HG02678 (cell line): ENCODE data around the gene HMCN2.

Experiments
- ATAC-seq: cut with Tn5 transposase; IDR thresholded peaks from one replicate; pipeline ENCODE4 v1.9.1; 2021; ENCODE audit warnings: mild to moderate bottlenecking, moderate library complexity; ENCODE audit not compliant: unreplicated experiment

The HMCN2 gene

GRCh38 chr9:130287736-130288135 is 22.2 kb downstream of the HMCN2 start:
- no peak for ATAC-seq

GRCh38 chr9:130288393-130288792 is 22.8 kb downstream of the HMCN2 start:
- no peak for ATAC-seq

DNA sequence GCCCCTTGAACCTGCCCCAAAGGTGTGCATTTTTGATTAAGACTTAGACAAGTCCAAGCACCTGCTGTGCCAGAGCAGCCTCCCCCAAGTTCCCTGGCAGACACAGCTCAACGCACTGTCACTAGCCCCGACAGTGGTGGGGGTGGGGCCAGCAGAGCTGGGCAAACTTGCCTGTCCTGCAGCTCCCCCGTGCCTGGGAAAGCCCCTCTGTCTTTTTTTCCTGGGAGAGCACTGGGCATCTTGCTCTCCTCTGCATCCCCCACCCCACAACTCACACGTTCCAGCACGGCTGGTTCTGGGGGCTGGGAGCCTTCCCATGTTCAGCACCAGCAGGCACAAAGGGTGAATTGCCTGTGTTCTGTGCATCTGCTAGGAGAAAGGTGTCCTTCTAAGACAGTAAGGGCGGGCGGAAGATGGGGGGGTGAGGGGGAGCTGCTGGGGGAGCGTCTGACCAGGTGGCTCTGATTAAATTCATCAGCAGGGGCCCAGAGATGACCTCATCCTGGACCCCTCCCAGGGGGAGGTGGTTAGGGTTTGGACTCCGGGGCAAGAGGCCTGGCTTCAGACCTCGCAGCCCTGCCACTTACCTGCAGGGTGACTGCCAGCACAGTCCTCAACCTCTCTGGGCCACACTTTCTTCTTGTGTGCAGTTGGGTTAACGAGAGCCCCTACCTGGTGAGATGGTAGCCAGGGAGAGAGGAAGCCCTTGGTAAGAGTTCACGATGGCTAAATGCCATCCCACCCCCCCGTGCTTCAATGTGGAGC is 23.5 kb downstream of the HMCN2 start:
- no peak for ATAC-seq

GRCh38 chr9:130289711-130290241 is 24.2 kb downstream of the HMCN2 start:
- ATAC-seq: no peak

DNA sequence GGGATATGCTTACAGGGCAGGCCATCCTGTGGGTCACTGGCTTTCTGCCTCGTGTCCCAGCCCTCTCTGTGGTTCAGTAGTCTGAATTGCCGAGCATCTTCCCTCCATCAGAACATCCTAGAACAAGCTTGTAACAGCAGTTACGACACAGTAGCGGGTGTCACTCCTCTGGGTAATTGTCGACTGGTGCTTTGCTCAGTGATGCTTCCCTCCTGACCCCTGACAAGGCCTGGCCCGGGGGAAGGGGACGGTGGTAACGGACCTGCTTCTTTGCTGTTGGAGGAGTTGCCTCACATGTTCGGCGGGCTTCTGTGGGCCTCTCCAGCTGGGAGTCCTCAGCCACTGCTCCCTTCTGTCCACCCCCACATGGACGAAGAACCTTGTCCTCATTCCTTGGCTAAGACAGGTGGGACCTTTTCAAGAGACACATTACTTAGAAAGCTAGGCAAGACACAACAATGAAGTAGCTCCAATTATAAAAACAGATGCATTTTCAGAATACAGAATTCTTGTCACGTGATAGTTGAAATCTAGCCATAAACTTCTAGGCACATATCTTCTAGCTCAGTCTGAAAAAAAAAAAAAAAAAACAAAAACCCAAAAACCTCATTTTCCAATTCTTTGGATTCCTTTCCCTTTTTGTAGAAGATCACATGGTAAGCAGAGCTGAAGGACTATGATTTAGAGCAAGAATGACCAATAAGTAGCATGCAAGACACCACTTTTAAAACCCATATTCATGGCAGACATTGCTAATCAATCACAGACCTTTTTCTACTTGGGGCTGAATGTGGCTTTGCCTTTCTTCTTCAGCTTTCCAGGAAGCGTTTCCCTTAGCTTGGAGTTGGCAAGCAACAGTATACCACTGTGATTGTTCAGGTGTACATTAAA is 25.0 kb downstream of the HMCN2 start:
- no peak for ATAC-seq

GRCh38 chr9:130291474-130291873 is 25.9 kb downstream of the HMCN2 start:
- ATAC-seq: no peak

DNA sequence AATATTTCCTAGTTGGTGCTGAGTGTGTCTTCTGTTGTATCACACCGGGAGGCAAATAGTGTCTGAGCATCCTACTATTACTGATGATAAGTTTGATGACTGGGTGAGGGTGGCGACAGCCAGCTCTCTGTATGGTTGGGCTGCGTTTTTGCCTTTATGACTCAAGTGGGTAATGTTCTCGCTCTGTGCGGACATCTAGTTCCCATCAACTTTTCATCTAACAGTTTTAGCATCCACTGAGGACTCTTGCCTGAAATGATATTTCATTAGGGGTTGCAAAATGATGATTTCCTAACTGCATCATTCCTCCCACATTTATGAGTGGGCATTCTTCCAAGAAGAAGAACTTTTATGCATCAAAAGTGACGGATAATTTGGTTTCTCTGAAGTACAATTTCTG is 26.5 kb downstream of the HMCN2 start:
- no peak for ATAC-seq

- ATAC-seq: no peak
These were observed 29.1 kb downstream of the HMCN2 start for GRCh38 chr9:130294664-130295063.

GRCh38 chr9:130295431-130295830 is 29.9 kb downstream of the HMCN2 start:
- ATAC-seq: no peak

DNA sequence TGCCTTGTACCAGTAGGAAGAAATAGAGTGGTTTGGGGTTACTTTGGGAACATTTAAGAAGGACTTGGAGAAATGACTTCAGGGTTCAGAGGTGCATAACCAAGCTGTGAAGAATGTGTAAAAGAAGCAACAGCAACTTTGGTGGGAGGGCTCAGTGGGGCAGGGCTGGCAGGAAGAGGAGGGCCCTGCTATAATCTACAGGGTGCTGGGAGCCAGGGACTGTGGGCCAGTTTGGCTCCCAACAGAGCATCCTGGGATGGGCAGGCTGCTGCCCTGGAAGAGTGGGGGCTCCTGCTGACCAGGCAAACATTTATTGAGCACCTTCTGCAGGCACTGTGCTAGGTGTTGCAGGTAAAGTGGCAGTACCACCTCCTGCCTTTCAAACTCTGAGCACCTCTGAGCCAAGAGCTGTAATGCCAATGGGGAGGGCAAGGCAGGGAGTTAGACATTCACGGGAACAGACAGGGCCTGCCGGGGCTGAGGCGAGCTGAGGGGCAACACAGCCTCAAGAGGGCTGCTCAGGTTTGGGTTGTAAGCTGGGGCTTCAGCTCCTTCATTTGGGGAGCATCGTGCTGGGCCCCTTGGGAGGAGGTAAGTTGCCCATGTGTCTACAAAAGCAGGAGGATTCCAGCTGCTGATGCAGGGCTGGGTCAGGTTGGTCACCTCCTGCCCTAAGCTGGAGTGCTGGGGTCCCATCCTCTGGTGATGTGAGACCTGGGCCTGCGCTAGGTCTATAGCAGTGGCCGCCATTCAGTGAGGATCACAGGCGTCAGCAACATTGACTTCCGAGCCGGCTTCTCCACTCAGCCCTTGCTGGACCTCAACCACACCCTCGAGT is 30.6 kb downstream of the HMCN2 start:
- no peak for ATAC-seq

- ATAC-seq: no peak
These were observed 31.2 kb downstream of the HMCN2 start for GRCh38 chr9:130296783-130297055.

DNA sequence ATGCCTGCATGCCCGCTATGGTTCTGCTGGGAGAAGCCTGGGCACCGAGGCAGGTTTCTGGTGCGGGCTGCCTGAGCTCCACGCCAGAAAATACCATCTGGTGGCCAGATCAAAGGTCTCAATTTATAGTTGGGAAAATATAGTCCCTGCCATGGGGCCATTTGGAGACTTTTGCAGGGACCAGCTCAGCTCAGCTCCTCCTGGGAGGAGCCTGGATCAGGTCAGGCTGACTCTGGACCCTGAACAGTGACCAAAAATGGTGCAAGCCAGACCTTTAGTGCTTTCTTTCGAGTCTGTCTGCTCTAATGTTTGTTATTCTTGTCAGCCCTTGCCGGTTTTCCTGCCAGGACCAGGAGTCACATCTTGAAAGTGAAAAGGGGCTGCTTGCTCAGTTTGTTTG is 31.8 kb downstream of the HMCN2 start:
- no peak for ATAC-seq

- ATAC-seq: no peak
These were observed 33.2 kb downstream of the HMCN2 start for GRCh38 chr9:130298662-130299279.

- no peak for ATAC-seq
These were observed 34.4 kb downstream of the HMCN2 start for GRCh38 chr9:130299785-130300615.

- ATAC-seq: no peak
These were observed 35.2 kb downstream of the HMCN2 start for GRCh38 chr9:130300739-130301138.

DNA sequence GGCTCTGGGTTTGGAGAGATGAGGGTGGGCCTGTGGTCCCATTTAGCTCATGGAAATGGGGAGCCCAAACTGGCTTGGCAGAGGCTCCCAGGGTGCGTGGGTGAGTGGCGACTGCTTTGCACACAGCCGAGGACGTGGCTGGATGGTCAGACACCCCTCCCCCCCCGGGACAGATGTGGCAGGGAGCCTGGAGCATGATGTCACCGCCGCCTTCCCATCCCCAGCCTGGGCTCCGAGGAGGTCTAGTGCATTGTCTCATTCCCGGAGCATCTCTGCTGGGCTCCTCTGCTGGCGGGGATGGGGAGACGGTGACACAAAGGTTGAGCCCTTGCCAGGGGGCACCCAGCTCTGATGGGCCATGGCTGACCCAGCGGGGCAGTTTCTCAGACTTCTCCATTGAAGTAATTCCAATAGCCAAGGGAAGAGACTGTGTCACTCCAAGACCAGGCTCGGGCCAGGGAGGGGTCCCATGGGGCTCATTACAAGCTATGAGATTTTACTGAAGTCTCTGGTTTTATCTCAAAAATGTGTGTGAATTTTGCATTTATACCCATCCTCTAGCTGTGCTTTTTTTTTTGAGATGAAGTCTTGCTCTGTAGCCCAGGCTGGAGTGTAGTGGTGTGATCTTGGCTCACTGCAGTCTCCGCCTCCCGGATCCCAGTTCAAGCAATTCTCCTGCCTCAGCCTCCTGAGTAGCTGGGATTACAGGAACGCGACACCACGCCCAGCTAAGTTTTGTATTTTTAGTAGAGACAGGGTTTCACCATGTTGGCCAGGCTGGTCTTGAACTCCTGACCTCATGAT is 36.1 kb downstream of the HMCN2 start:
- no peak for ATAC-seq

GRCh38 chr9:130302785-130303612 is 37.4 kb downstream of the HMCN2 start:
- ATAC-seq: no peak

DNA sequence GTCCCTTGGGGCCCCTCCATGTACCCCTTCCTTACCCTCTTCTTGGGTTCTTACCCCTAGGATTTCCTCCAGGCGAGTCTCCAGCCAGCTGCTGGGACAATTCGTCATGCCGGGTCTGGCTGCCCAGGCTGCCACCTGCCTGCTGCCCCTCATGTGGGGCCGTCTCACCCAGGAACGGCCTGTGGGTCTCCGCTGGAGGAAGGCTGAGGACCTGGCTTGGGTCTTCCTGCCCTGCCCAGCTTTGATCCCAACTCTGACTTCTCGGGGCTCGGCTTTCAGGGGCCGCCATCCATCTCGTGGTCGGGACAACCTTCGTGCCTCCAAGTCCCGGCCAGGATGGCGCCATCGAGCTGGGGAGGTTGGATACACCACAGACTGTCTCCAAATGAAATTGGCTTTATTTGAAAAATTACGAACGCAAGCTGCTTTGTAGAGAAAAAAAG is 38.1 kb downstream of the HMCN2 start:
- ATAC-seq: no peak
